ENCODE data around the gene TLK2. TPM values are rescaled to one million over a fixed set of nuclear protein-coding genes. Genes with fewer than 3 reads are reported as not detected.
"Not testable (repeated sequence)": the region's sequence is repeated elsewhere in the genome, so short reads cannot be mapped to it uniquely, and the experiment has no call there.

The TLK2 gene
- polyA plus RNA-seq, 1 donor (not counting 4 experiments of a cell fraction or from before 2014, with no cell fraction given): 33.4 TPM

DNA sequence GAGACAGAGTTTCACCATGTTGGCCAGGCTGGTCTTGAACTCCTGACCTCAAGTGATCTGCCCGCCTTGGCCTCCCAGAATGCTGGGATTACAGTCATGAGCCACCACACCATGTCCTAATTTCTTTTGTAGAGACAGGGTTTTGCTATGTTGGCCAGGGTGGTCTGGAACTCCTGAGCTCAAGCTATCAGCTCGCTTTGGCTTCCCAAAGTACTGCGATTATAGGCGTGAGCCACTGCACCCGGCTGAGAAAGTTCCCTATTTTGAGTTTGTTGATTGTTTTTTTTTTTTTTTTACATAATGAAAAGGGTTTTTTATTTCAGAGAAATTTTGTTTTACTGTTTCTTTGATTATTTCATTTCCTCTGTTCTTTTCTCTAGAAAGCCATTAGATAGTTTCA is 67.4 kb downstream of the TLK2 start:
- H3K4me3 ChIP-seq (ENCODE audit: control insufficient read depth in 2 of 3, extremely low read depth in 1 of 3, insufficient read depth in 2 of 3, low read depth in 1 of 3, low read length in 3 of 3); H3K9me3 ChIP-seq (ENCODE audit: control insufficient read depth, low read depth, low read length); H3K4me1 ChIP-seq (ENCODE audit: control insufficient read depth, extremely low read depth, insufficient read depth, low read length); H3K4me2 ChIP-seq (ENCODE audit: control insufficient read depth, extremely low read depth, insufficient read depth, low read depth, low read length); DNase-seq (ENCODE audit: low read depth, low spot score); H3K36me3 ChIP-seq (ENCODE audit: control insufficient read depth in 2 of 2, extremely low read depth in 1 of 2, insufficient read depth in 2 of 2, low read length in 2 of 2); FAIRE-seq; H3K27ac ChIP-seq (ENCODE audit: control insufficient read depth, insufficient read depth, low read length); dilution Hi-C loops (cut with MboI; ENCODE audit: extremely low pct_ligation_motif_present, low sequenced_read_pairs); H3K9me1 ChIP-seq (ENCODE audit: control insufficient read depth, extremely low read depth, insufficient read depth, low read length); H3K27me3 ChIP-seq (ENCODE audit: control insufficient read depth, extremely low read depth, insufficient read depth, low read length); H2AFZ ChIP-seq (ENCODE audit: control insufficient read depth, low read length); H3K9ac ChIP-seq (ENCODE audit: control insufficient read depth, extremely low read depth, insufficient read depth, low read length); H4K20me1 ChIP-seq (ENCODE audit: control insufficient read depth, extremely low read depth, insufficient read depth, low read length): not testable (repeated sequence)
- peaks cover 14% of the 10 kb centered on the region for H3K79me2 ChIP-seq (ENCODE audit: control insufficient read depth, insufficient read depth, low read length)

DNA sequence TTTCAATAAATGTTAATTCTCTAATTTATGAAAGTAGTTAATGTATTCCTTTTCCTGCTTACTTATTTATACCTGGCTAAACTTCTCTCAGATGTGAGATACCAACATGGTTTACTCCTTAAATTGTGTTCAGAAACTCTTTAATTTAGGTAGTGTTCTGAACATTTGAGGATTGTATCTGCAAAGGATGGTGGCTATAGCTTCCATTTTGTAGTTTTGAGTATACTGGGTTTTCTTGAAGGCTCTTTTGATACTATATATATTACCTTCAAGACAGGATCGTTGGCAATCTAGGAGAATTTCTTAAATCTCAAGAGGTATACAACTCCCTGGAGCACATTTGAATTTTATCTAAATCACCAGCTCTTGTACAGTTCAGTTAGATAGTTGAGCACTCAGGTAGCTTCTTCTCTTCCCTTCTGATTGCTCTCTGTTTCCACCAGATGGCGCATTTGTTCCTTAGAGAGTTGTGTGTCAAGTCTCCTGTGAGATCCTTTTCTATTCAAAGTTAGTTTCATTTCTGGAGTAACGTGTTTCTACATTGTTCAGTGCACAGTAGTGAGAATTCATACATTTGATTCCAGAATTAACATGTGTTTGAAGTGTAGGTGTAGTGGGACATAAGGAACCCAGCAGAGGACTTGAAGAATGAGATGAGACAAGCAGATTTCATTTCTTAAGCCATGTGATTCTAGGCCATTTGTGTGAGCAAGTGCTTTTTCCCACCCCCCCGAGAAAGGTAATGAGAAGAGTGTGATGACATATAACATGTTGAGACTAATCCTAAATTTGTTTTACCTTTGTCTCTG is 74.4 kb downstream of the TLK2 start:
- Histone ChIP-seq H3K27ac (ENCODE audit: control insufficient read depth, insufficient read depth, low read length) (peak overlapping the region; percentile 59), H3K4me2 (ENCODE audit: control insufficient read depth, extremely low read depth, insufficient read depth, low read depth, low read length) (peak overlapping the region; percentile 67), H3K9ac (ENCODE audit: control insufficient read depth, extremely low read depth, insufficient read depth, low read length) (peak overlapping the region; percentile 30), H2AFZ (ENCODE audit: control insufficient read depth, low read length) (peak overlapping the region; percentile 27), H3K4me3 (ENCODE audit: control insufficient read depth in 2 of 3, extremely low read depth in 1 of 3, insufficient read depth in 2 of 3, low read depth in 1 of 3, low read length in 3 of 3) (peak overlapping the region in 2 of 3 experiments; percentile 15)
- H3K9me3 ChIP-seq (ENCODE audit: control insufficient read depth, low read depth, low read length); DNase-seq (ENCODE audit: low read depth, low spot score); H3K9me1 ChIP-seq (ENCODE audit: control insufficient read depth, extremely low read depth, insufficient read depth, low read length); dilution Hi-C loops (cut with MboI; ENCODE audit: extremely low pct_ligation_motif_present, low sequenced_read_pairs); H3K36me3 ChIP-seq (ENCODE audit: control insufficient read depth in 2 of 2, extremely low read depth in 1 of 2, insufficient read depth in 2 of 2, low read length in 2 of 2); H3K4me1 ChIP-seq (ENCODE audit: control insufficient read depth, extremely low read depth, insufficient read depth, low read length); H3K27me3 ChIP-seq (ENCODE audit: control insufficient read depth, extremely low read depth, insufficient read depth, low read length); H4K20me1 ChIP-seq (ENCODE audit: control insufficient read depth, extremely low read depth, insufficient read depth, low read length); H3K79me2 ChIP-seq (ENCODE audit: control insufficient read depth, insufficient read depth, low read length): not testable (repeated sequence)
- TF ChIP-seq, protein P1, sequence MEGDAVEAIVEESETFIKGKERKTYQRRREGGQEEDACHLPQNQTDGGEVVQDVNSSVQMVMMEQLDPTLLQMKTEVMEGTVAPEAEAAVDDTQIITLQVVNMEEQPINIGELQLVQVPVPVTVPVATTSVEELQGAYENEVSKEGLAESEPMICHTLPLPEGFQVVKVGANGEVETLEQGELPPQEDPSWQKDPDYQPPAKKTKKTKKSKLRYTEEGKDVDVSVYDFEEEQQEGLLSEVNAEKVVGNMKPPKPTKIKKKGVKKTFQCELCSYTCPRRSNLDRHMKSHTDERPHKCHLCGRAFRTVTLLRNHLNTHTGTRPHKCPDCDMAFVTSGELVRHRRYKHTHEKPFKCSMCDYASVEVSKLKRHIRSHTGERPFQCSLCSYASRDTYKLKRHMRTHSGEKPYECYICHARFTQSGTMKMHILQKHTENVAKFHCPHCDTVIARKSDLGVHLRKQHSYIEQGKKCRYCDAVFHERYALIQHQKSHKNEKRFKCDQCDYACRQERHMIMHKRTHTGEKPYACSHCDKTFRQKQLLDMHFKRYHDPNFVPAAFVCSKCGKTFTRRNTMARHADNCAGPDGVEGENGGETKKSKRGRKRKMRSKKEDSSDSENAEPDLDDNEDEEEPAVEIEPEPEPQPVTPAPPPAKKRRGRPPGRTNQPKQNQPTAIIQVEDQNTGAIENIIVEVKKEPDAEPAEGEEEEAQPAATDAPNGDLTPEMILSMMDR (optimal IDR thresholded peaks at IDR 0.05 in 1 of 3, IDR thresholded peaks at IDR 0.05 in 1 of 3, conservative IDR thresholded peaks at IDR 0.05 in 1 of 3; ENCODE audit: extremely low read depth in 1 of 3, insufficient read depth in 2 of 3, low read length in 3 of 3): peak in 2 of 3 experiments; percentile 13 to 18
- peak; percentile 93 for FAIRE-seq

DNA sequence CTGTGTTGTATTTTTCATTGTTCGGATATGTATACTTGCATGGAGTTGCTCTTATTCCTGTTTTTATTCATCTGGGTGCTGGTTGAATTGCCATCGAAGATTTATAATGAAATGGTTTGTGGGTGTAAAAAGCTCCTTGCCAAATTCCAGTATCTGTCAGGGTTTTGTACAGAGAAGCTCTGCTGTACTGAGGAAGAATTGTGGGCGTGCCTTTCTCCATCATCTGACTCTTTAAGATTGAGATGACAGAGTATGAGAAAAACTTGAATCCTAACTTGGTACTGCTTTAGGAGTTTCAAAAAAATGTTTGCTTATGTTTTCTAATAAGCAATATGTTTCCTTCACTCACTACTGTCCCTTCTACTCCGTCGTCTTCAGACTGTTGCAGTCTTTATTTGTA is 78.9 kb downstream of the TLK2 start:
- H3K9ac ChIP-seq (ENCODE audit: control insufficient read depth, extremely low read depth, insufficient read depth, low read length); H4K20me1 ChIP-seq (ENCODE audit: control insufficient read depth, extremely low read depth, insufficient read depth, low read length); H3K79me2 ChIP-seq (ENCODE audit: control insufficient read depth, insufficient read depth, low read length); dilution Hi-C loops (cut with MboI; ENCODE audit: extremely low pct_ligation_motif_present, low sequenced_read_pairs); H3K9me1 ChIP-seq (ENCODE audit: control insufficient read depth, extremely low read depth, insufficient read depth, low read length); H3K27ac ChIP-seq (ENCODE audit: control insufficient read depth, insufficient read depth, low read length); H2AFZ ChIP-seq (ENCODE audit: control insufficient read depth, low read length); H3K36me3 ChIP-seq (ENCODE audit: control insufficient read depth in 2 of 2, extremely low read depth in 1 of 2, insufficient read depth in 2 of 2, low read length in 2 of 2); H3K4me2 ChIP-seq (ENCODE audit: control insufficient read depth, extremely low read depth, insufficient read depth, low read depth, low read length); H3K4me1 ChIP-seq (ENCODE audit: control insufficient read depth, extremely low read depth, insufficient read depth, low read length); H3K4me3 ChIP-seq (ENCODE audit: control insufficient read depth in 2 of 3, extremely low read depth in 1 of 3, insufficient read depth in 2 of 3, low read depth in 1 of 3, low read length in 3 of 3); H3K9me3 ChIP-seq (ENCODE audit: control insufficient read depth, low read depth, low read length); DNase-seq (ENCODE audit: low read depth, low spot score); H3K27me3 ChIP-seq (ENCODE audit: control insufficient read depth, extremely low read depth, insufficient read depth, low read length): not testable (repeated sequence)
- peak; percentile 23 for FAIRE-seq

DNA sequence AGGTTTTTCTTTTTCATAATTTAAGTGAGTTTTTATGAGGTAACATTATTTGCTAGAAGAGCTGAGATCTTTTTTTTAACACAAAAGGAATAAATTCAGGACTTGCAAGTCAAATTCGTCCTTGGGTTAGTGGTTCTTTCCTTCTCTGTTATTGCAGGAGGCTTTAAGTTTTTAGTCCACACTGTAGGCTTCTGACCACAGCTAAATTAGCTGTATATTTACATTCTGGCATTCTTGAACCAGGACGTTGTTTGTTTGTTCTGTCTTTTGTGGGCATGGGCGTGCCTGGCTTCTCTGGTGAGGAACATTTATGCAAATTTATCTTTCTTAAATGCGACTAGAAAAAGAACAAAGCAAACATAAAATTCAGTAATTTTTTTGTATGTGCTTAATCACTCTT is 80.3 kb downstream of the TLK2 start:
- H3K79me2 ChIP-seq (ENCODE audit: control insufficient read depth, insufficient read depth, low read length); H3K36me3 ChIP-seq (ENCODE audit: control insufficient read depth in 2 of 2, extremely low read depth in 1 of 2, insufficient read depth in 2 of 2, low read length in 2 of 2); H3K27ac ChIP-seq (ENCODE audit: control insufficient read depth, insufficient read depth, low read length); H3K9ac ChIP-seq (ENCODE audit: control insufficient read depth, extremely low read depth, insufficient read depth, low read length); H2AFZ ChIP-seq (ENCODE audit: control insufficient read depth, low read length); DNase-seq (ENCODE audit: low read depth, low spot score); H3K27me3 ChIP-seq (ENCODE audit: control insufficient read depth, extremely low read depth, insufficient read depth, low read length); H3K9me3 ChIP-seq (ENCODE audit: control insufficient read depth, low read depth, low read length); H3K4me2 ChIP-seq (ENCODE audit: control insufficient read depth, extremely low read depth, insufficient read depth, low read depth, low read length); H3K4me3 ChIP-seq (ENCODE audit: control insufficient read depth in 2 of 3, extremely low read depth in 1 of 3, insufficient read depth in 2 of 3, low read depth in 1 of 3, low read length in 3 of 3); dilution Hi-C loops (cut with MboI; ENCODE audit: extremely low pct_ligation_motif_present, low sequenced_read_pairs); FAIRE-seq; H4K20me1 ChIP-seq (ENCODE audit: control insufficient read depth, extremely low read depth, insufficient read depth, low read length); H3K4me1 ChIP-seq (ENCODE audit: control insufficient read depth, extremely low read depth, insufficient read depth, low read length); H3K9me1 ChIP-seq (ENCODE audit: control insufficient read depth, extremely low read depth, insufficient read depth, low read length): not testable (repeated sequence)

All from keratinocyte (primary cell).